ENCODE results near the gene FRMD4B. TPM values are rescaled to one million over a fixed set of nuclear protein-coding genes. Genes with fewer than 3 reads are reported as not detected.

Gene FRMD4B
- total and polyA plus RNA-seq, 4 donors, result 16.6 to 96.4 (median 39.0) TPM

DNA sequence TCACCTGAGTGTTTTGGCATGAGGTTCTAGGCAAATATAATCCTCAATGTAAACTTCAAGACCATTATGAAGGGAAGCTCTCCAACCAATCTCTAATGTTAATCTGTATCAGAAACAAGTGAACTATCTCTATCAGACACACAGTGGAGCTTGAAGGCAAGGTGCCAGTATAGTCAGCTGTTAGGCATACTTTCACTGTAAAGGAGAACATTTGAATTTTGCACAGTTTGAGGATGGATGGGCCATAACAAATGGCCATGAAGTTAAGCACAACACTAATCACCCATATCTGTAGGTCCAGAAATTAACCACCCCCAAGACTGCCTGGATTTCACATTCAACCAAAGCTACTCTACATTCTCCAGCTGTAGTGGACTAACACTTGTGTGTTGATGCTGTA, 194.4 kb downstream of the FRMD4B start:
- TF ChIP-seq, protein P1, sequence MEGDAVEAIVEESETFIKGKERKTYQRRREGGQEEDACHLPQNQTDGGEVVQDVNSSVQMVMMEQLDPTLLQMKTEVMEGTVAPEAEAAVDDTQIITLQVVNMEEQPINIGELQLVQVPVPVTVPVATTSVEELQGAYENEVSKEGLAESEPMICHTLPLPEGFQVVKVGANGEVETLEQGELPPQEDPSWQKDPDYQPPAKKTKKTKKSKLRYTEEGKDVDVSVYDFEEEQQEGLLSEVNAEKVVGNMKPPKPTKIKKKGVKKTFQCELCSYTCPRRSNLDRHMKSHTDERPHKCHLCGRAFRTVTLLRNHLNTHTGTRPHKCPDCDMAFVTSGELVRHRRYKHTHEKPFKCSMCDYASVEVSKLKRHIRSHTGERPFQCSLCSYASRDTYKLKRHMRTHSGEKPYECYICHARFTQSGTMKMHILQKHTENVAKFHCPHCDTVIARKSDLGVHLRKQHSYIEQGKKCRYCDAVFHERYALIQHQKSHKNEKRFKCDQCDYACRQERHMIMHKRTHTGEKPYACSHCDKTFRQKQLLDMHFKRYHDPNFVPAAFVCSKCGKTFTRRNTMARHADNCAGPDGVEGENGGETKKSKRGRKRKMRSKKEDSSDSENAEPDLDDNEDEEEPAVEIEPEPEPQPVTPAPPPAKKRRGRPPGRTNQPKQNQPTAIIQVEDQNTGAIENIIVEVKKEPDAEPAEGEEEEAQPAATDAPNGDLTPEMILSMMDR (IDR thresholded peaks at IDR 0.05; ENCODE audit: control extremely low read depth, extremely low read depth), result no peak
- no peaks in the 10 kb centered on the region for H3K4me1 ChIP-seq (ENCODE audit: control insufficient read depth in 5 of 5, insufficient read depth in 5 of 5, low read length in 5 of 5)
- no peak overlapping the region for H3K4me3 ChIP-seq
- H3K9ac ChIP-seq (ENCODE audit: insufficient read depth in 1 of 2, low read length in 2 of 2), result no peak overlapping the region
- peaks cover 13 to 62% (median 27%) of the 10 kb centered on the region in 4 donors for H3K36me3 ChIP-seq (ENCODE audit: control insufficient read depth in 4 of 4, insufficient read depth in 4 of 4, low read length in 4 of 4)
- no peak overlapping the region for H3K27ac ChIP-seq (ENCODE audit: low read depth in 1 of 2, low read length in 1 of 2)
- no peaks in the 10 kb centered on the region for H3K9me3 ChIP-seq (ENCODE audit: control insufficient read depth in 4 of 4, insufficient read depth in 3 of 4, low read length in 3 of 4)
- no peak for DNase-seq
- no peaks in the 10 kb centered on the region for H3K27me3 ChIP-seq (ENCODE audit: control insufficient read depth in 3 of 3, insufficient read depth in 3 of 3, low read length in 2 of 3)
- ATAC-seq (ENCODE audit: insufficient read depth, low FRiP score), result no peak

GRCh38 chr3:69189487-69189886, 196.4 kb downstream of the FRMD4B start:
- no peak overlapping the region for H3K27ac ChIP-seq (ENCODE audit: low read depth in 1 of 2, low read length in 1 of 2)
- TF ChIP-seq, protein P1 (IDR thresholded peaks at IDR 0.05; ENCODE audit: control extremely low read depth, extremely low read depth), result no peak
- 86 to 89% methylated on average over 4 of the region's 4 CpGs for WGBS, 2 donors

GRCh38 chr3:69186575-69187093, 199.3 kb downstream of the FRMD4B start:
- Histone ChIP-seq H3K4me3 (no peak overlapping the region), H3K27me3 (ENCODE audit: control insufficient read depth in 3 of 3, insufficient read depth in 3 of 3, low read length in 2 of 3) (no peaks in the 10 kb centered on the region), H3K4me1 (ENCODE audit: control insufficient read depth in 5 of 5, insufficient read depth in 5 of 5, low read length in 5 of 5) (peaks cover 0 to 2% (median 0%) of the 10 kb centered on the region in 5 donors), H3K27ac (ENCODE audit: low read depth in 1 of 2, low read length in 1 of 2) (no peak overlapping the region), H3K36me3 (ENCODE audit: control insufficient read depth in 4 of 4, insufficient read depth in 4 of 4, low read length in 4 of 4) (peaks cover 0 to 39% (median 15%) of the 10 kb centered on the region in 4 donors), H3K9ac (ENCODE audit: insufficient read depth in 1 of 2, low read length in 2 of 2) (no peak overlapping the region), H3K9me3 (ENCODE audit: control insufficient read depth in 4 of 4, insufficient read depth in 3 of 4, low read length in 3 of 4) (no peaks in the 10 kb centered on the region)
- no peak for ATAC-seq (ENCODE audit: insufficient read depth, low FRiP score)
- WGBS, 2 donors, result 98% methylated on average over 4 of the region's 4 CpGs
- DNase-seq, result no peak
- TF ChIP-seq, protein P1 (IDR thresholded peaks at IDR 0.05; ENCODE audit: control extremely low read depth, extremely low read depth), result no peak

More at GRCh38 chr3:69189487-69189886, 196.4 kb downstream of the FRMD4B start:
- Histone ChIP-seq H3K4me3 (no peak overlapping the region), H3K9ac (ENCODE audit: insufficient read depth in 1 of 2, low read length in 2 of 2) (no peak overlapping the region), H3K9me3 (ENCODE audit: control insufficient read depth in 4 of 4, insufficient read depth in 3 of 4, low read length in 3 of 4) (no peaks in the 10 kb centered on the region), H3K4me1 (ENCODE audit: control insufficient read depth in 5 of 5, insufficient read depth in 5 of 5, low read length in 5 of 5) (no peaks in the 10 kb centered on the region), H3K27me3 (ENCODE audit: control insufficient read depth in 3 of 3, insufficient read depth in 3 of 3, low read length in 2 of 3) (no peaks in the 10 kb centered on the region), H3K36me3 (ENCODE audit: control insufficient read depth in 4 of 4, insufficient read depth in 4 of 4, low read length in 4 of 4) (peaks cover 13 to 44% (median 25%) of the 10 kb centered on the region in 4 donors)
- DNase-seq, result no peak
- ATAC-seq (ENCODE audit: insufficient read depth, low FRiP score), result no peak
